Activated CD4-positive, alpha-beta T cell treated with anti-CD3 and anti-CD28 coated beads, Interleukin-2, amount 10 ng/mL, durations not matched to agents 7 days and 5 days (primary cell): ENCODE results near the gene PPP1CB. TPM values are rescaled to one million over a fixed set of nuclear protein-coding genes. Genes with fewer than 3 reads are reported as not detected.
A peak's percentile ranks its signal among the peaks of the same experiment; 100 is the strongest.

Experiments
- CTCF ChIA-PET: fragments of 350-600 bp; sonication (Branson Sonifier 250); formaldehyde crosslinking; loops from one replicate; lab custom pipeline; 2021; ENCODE audit warnings: antibody characterized with exemption; lab: Charles Lee
- POLR2A ChIA-PET: fragments of 350-600 bp; sonication (Branson Sonifier 250); formaldehyde crosslinking; loops from one replicate; lab custom pipeline; 2021; ENCODE audit warnings: antibody characterized with exemption; lab: Charles Lee
- DNase-seq: peaks from one replicate; pipeline ENCODE4 v3.0.0-alpha.2; 2020
- H3K27ac Mint-ChIP-seq: one replicate; pipeline ENCODE4 v1.8.0; 2021; ENCODE audit warnings: mild to moderate bottlenecking, moderate library complexity, mixed read lengths
- H3K27me3 Mint-ChIP-seq: one replicate; pipeline ENCODE4 v1.8.0; 2021; ENCODE audit warnings: mixed read lengths
- H3K36me3 Mint-ChIP-seq: one replicate; pipeline ENCODE4 v1.8.0; 2021; ENCODE audit warnings: low read depth, mixed read lengths
- H3K4me1 Mint-ChIP-seq: one replicate; pipeline ENCODE4 v1.8.0; 2021; ENCODE audit warnings: mixed read lengths
- H3K4me3 Mint-ChIP-seq: one replicate; pipeline ENCODE4 v1.8.0; 2021; ENCODE audit warnings: mild to moderate bottlenecking, moderate library complexity, mixed read lengths
- H3K9me3 Mint-ChIP-seq: one replicate; pipeline ENCODE4 v1.8.0; 2021; ENCODE audit warnings: mixed read lengths
- total RNA-seq, 2 experiments: library from RNA; stranded (reverse); gene quantifications; one replicate each; pipeline ENCODE4 v1.2.3, GENCODE V29; 2021

PPP1CB gene
- total RNA-seq, 2 experiments from 2014 or later = 171 to 188 TPM

- Mint-ChIP-seq H3K4me1 (peaks cover 32% of the 10 kb centered on the region), H3K4me3 (no peak overlapping the region), H3K27ac (peak overlapping the region; percentile 83), H3K36me3 (peaks cover 2% of the 10 kb centered on the region), H3K27me3 (no peaks in the 10 kb centered on the region), H3K9me3 (no peaks in the 10 kb centered on the region)
- no peak for DNase-seq
- ChIA-PET CTCF (interaction anchor here (0.9 to 2.6 kb wide), 6 partner anchors 9 to 181 kb away, joined by 3 to 8 read pairs (median 4); no protein-coding TSS in a partner anchor), POLR2A (no interaction called here)
These were observed 3.9 kb upstream of the PPP1CB start for GRCh38 chr2:28747714-28748113.

DNA sequence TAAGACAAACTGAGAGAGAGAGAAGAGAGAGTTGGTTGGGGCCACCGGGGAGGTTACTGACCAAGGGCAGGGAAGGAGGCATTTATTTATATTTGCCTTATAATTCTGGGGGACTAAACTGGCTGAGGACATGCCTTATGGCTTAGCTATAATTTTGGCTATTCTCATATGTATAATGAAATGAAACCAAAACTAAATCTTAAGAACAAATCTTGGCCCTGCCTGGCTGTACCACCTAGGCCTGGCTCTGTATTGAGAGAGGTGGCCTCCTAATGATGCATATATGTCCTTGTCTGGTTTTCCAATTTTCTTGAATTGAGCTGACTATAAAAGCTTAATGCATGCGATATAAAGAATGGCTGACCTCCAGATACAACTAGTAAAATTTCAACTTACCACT is 3.5 kb upstream of the PPP1CB start:
- H3K36me3 Mint-ChIP-seq = peaks cover 2% of the 10 kb centered on the region
- no peak for DNase-seq

GRCh38 chr2:28748941-28749340 is 2.7 kb upstream of the PPP1CB start:
- Mint-ChIP-seq H3K9me3 (no peaks in the 10 kb centered on the region), H3K36me3 (peaks cover 2% of the 10 kb centered on the region), H3K4me1 (peaks cover 36% of the 10 kb centered on the region), H3K4me3 (no peak overlapping the region), H3K27me3 (no peaks in the 10 kb centered on the region), H3K27ac (peak overlapping the region; percentile 98)
- ChIA-PET POLR2A (no interaction called here), CTCF (interaction anchor here (1.7 to 7.6 kb wide), 3 partner anchors 19 to 182 kb away, joined by 8 to 41 read pairs (median 8); no protein-coding TSS in a partner anchor)
- no peak for DNase-seq

More for the DNA sequence above, 3.5 kb upstream of the PPP1CB start:
- peaks cover 34% of the 10 kb centered on the region for H3K4me1 Mint-ChIP-seq
- no peaks in the 10 kb centered on the region for H3K27me3 Mint-ChIP-seq
- peak overlapping the region; percentile 83 for H3K27ac Mint-ChIP-seq
- no peak overlapping the region for H3K4me3 Mint-ChIP-seq
- H3K9me3 Mint-ChIP-seq = no peaks in the 10 kb centered on the region
- CTCF ChIA-PET = interaction anchor here (0.9 to 2.6 kb wide), 5 partner anchors 10 to 181 kb away, joined by 4 to 8 read pairs (median 5); no protein-coding TSS in a partner anchor
- POLR2A ChIA-PET = no interaction called here

DNA sequence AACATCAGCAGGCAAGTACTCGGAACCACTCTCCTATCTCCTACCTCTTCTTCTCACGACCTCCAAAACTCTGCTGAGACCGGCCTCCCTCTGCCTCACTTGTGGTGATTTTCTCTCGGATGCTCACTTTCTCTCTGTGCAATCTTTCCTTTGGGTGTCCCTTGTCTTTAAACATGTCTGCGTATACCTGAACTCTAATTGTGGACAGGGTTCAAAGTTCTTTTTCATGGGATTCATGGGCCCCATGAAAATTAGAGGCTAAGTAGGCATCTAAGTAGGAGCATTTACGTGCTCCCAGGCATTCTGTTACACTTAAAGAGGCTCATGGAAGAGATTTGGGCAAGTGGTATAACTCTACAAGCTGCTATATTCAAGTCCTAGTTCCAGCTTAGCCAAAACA is 2.1 kb upstream of the PPP1CB start:
- ChIA-PET POLR2A (no interaction called here), CTCF (interaction anchor here (1.2 to 7.6 kb wide), 3 partner anchors 9 to 183 kb away, joined by 3 to 41 read pairs (median 6); no protein-coding TSS in a partner anchor)
- Mint-ChIP-seq H3K9me3 (no peaks in the 10 kb centered on the region), H3K4me3 (no peak overlapping the region), H3K36me3 (peaks cover 4% of the 10 kb centered on the region), H3K27ac (peak overlapping the region; percentile 98), H3K4me1 (peaks cover 40% of the 10 kb centered on the region), H3K27me3 (no peaks in the 10 kb centered on the region)
- DNase-seq = no peak

GRCh38 chr2:28750316-28751251 is 1.0 kb upstream of the PPP1CB start:
- Mint-ChIP-seq H3K4me3 (peak overlapping the region; percentile 83), H3K9me3 (no peaks in the 10 kb centered on the region), H3K27ac (peak overlapping the region; percentile 98), H3K36me3 (peaks cover 7% of the 10 kb centered on the region), H3K27me3 (no peaks in the 10 kb centered on the region), H3K4me1 (peaks cover 46% of the 10 kb centered on the region)
- ChIA-PET CTCF (interaction anchor here (1.2 to 7.6 kb wide), 5 partner anchors 10 to 184 kb away, joined by 3 to 41 read pairs (median 6); partner anchors contain the start of gene WDR43), POLR2A (interaction anchor here (0.6 kb wide), 1 partner anchor 21 kb away, joined by 4 read pairs; no protein-coding TSS in a partner anchor)
- peak; percentile 46 for DNase-seq

GRCh38 chr2:28751956-28752630 is 463 bp downstream of the PPP1CB start:
- H3K27me3 Mint-ChIP-seq = no peaks in the 10 kb centered on the region
- H3K4me1 Mint-ChIP-seq = peaks cover 60% of the 10 kb centered on the region
- H3K9me3 Mint-ChIP-seq = no peaks in the 10 kb centered on the region
- ChIA-PET CTCF (interaction anchor here (0.6 to 7.6 kb wide), 15 partner anchors 8 to 185 kb away, joined by 3 to 41 read pairs (median 4); partner anchors contain the start of gene WDR43), POLR2A (interaction anchor here (1.3 kb wide), 2 partner anchors 139 to 158 kb away, joined by 4 to 12 read pairs; no protein-coding TSS in a partner anchor)
- peaks cover 13% of the 10 kb centered on the region for H3K36me3 Mint-ChIP-seq
- peak overlapping the region; percentile 98 for H3K27ac Mint-ChIP-seq
- peak; percentile 47 for DNase-seq
- H3K4me3 Mint-ChIP-seq = peak overlapping the region; percentile 83

DNA sequence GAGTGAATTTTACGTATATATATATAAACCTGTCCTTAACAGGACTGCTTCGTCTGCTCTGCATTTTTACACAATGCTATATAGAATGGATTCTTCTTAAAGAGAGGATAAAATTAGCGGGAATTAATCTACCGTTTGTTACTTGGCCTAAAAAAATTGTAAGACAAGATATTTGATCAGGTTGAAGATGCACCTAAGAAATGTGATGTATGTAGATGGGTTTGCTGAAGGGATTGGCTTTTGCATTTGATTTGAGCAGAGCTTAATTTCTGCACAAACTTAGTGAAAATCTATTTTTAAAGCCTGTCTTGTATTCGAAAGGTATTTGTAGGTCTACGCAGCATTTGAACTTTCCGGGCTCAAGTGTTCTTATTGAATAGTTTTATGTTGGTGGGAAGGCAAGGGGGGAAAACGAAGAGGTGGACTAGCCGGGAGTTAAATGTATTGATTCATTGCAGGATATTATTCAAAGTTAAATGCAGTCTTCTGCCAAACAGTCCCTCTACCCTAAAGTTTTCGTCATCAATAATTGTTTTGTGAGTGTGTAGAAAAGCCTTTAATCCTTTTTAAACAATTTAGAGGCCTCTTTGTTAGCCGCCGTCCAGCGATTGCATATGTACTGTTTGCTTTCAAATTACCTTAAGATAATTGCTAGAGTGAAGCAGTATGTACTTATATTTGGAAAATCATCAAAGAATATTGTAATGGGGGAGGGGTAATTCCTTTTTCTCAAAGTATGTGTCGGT is 1.2 kb downstream of the PPP1CB start:
- H3K27me3 Mint-ChIP-seq = no peaks in the 10 kb centered on the region
- no peak for DNase-seq
- H3K27ac Mint-ChIP-seq = peak overlapping the region; percentile 98
- ChIA-PET POLR2A (interaction anchor here (1.3 kb wide), 2 partner anchors 140 to 159 kb away, joined by 4 to 12 read pairs; no protein-coding TSS in a partner anchor), CTCF (interaction anchor here (0.9 to 7.6 kb wide), 11 partner anchors 7 to 186 kb away, joined by 3 to 41 read pairs (median 5); partner anchors contain the start of gene WDR43)
- peaks cover 18% of the 10 kb centered on the region for H3K36me3 Mint-ChIP-seq
- H3K4me1 Mint-ChIP-seq = peaks cover 62% of the 10 kb centered on the region
- peak overlapping the region; percentile 83 for H3K4me3 Mint-ChIP-seq
- no peaks in the 10 kb centered on the region for H3K9me3 Mint-ChIP-seq

GRCh38 chr2:28754321-28754720 is 2.7 kb downstream of the PPP1CB start:
- ChIA-PET CTCF (interaction anchor here (0.6 to 7.6 kb wide), 8 partner anchors 11 to 189 kb away, joined by 3 to 41 read pairs (median 3); no protein-coding TSS in a partner anchor), POLR2A (no interaction called here)
- peaks cover 18% of the 10 kb centered on the region for H3K36me3 Mint-ChIP-seq
- H3K4me1 Mint-ChIP-seq = peaks cover 56% of the 10 kb centered on the region
- no peaks in the 10 kb centered on the region for H3K9me3 Mint-ChIP-seq
- H3K27me3 Mint-ChIP-seq = no peaks in the 10 kb centered on the region
- H3K27ac Mint-ChIP-seq = no peak overlapping the region
- H3K4me3 Mint-ChIP-seq = peak overlapping the region; percentile 2
- no peak for DNase-seq

DNA sequence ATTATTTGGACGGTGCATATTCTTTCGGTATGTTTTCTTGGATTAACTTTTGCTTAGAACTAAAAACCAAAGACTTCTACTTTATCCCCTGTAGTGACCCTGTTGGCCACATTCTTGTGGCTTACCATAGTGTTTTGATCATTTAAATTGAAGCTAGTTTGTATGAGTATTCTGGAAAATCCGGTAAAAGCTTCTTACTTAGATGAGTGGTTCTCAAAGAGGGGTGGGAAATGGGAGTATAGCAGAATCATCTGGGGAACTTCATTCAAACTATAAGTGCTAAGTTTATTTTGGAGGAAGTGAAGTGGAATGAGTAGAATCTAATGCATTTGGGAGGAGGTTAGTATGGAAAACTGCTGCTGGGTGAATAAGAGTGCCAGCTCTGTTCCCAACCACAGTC is 3.8 kb downstream of the PPP1CB start:
- DNase-seq = no peak
- no peaks in the 10 kb centered on the region for H3K9me3 Mint-ChIP-seq
- H3K27ac Mint-ChIP-seq = no peak overlapping the region
- CTCF ChIA-PET = interaction anchor here (0.5 to 7.6 kb wide), 6 partner anchors 9 to 188 kb away, joined by 3 to 41 read pairs (median 3); no protein-coding TSS in a partner anchor
- H3K27me3 Mint-ChIP-seq = no peaks in the 10 kb centered on the region
- H3K4me3 Mint-ChIP-seq = no peak overlapping the region
- POLR2A ChIA-PET = no interaction called here
- peaks cover 21% of the 10 kb centered on the region for H3K36me3 Mint-ChIP-seq
- H3K4me1 Mint-ChIP-seq = peaks cover 45% of the 10 kb centered on the region

- CTCF ChIA-PET = no interaction called here
- H3K27me3 Mint-ChIP-seq = no peaks in the 10 kb centered on the region
- peaks cover 36% of the 10 kb centered on the region for H3K36me3 Mint-ChIP-seq
- no peaks in the 10 kb centered on the region for H3K9me3 Mint-ChIP-seq
- peak overlapping the region; percentile 54 for H3K27ac Mint-ChIP-seq
- POLR2A ChIA-PET = no interaction called here
- H3K4me1 Mint-ChIP-seq = peaks cover 42% of the 10 kb centered on the region
- no peak overlapping the region for H3K4me3 Mint-ChIP-seq
- DNase-seq = no peak
These were observed 6.8 kb downstream of the PPP1CB start for GRCh38 chr2:28758459-28758858.

GRCh38 chr2:28761420-28761819 is 9.8 kb downstream of the PPP1CB start:
- CTCF ChIA-PET = interaction anchor here (2.0 to 2.3 kb wide), 2 partner anchors 10 to 81 kb away, joined by 4 to 6 read pairs; partner anchors contain the start of gene PPP1CB
- Mint-ChIP-seq H3K36me3 (peaks cover 34% of the 10 kb centered on the region), H3K4me1 (peaks cover 30% of the 10 kb centered on the region), H3K27me3 (no peaks in the 10 kb centered on the region), H3K4me3 (no peak overlapping the region), H3K27ac (no peak overlapping the region), H3K9me3 (no peaks in the 10 kb centered on the region)
- POLR2A ChIA-PET = no interaction called here
- no peak for DNase-seq
